Adrenal gland (tissue), 12 donors: Measurements from ENCODE around the gene BCL2. TPM values are rescaled to one million over a fixed set of nuclear protein-coding genes. Genes with fewer than 3 reads are reported as not detected.

Experiments
- DNase-seq, 7 donors: peaks; one replicate each; pipeline ENCODE4 v3.0.0-alpha.2; 2019 to 2020
- H3K27ac ChIP-seq, 5 donors: fragments of 200-600 bp; sonication (generic) in 4 of 5; 1 replicate in 3 of 5; 2 replicates in 2 of 5; pipeline versions ENCODE4 v1.5.1 to v1.8.0; 2016 to 2020; ENCODE audit warnings: mild to moderate bottlenecking in 1 of 5
- H3K27me3 ChIP-seq: fragments of 200-600 bp; 2 replicates; pipeline ENCODE4 v1.8.0; 2021
- H3K36me3 ChIP-seq, 2 donors: fragments of 200-600 bp; replicated peaks in 1 of 2; 1 replicate in 1 of 2; 2 replicates in 1 of 2; pipeline versions ENCODE4 v1.5.1 to v1.8.0; 2018 to 2022
- H3K4me1 ChIP-seq, 2 donors: fragments of 200-600 bp; replicated peaks in 1 of 2; 1 replicate in 1 of 2; 2 replicates in 1 of 2; pipeline versions ENCODE4 v1.5.1 to v1.8.0; 2018 to 2021
- H3K4me3 ChIP-seq, 4 donors: fragments of 200-600 bp; sonication (generic) in 3 of 4; one replicate each; pipeline ENCODE4 v1.5.1; 2016 to 2018
- H3K9me3 ChIP-seq, 3 donors: fragments of 200-600 bp; sonication (generic) in 1 of 3; replicated peaks in 1 of 3; 1 replicate in 2 of 3; 2 replicates in 1 of 3; pipeline versions ENCODE4 v1.5.1 to v1.8.0; 2016 to 2021
- POLR2A ChIP-seq, 2 donors: fragments of 450-650 bp; IDR thresholded peaks; one replicate each; pipeline ENCODE4 v1.6.1; 2017; ENCODE audit warnings: antibody characterized with exemption in 2 of 2, mild to moderate bottlenecking in 2 of 2, moderate library complexity in 1 of 2
- WGBS, 4 donors: extraction: QIAGEN DNeasy Blood & Tissue Kit in 2 of 4; methylation state at CpG; one replicate each; pipeline versions ENCODE4 v1.1.5 to v1.1.7; 2013 to 2017; 5-methylcytosine and 5-hydroxymethylcytosine counted together
- intact Hi-C, 2 donors: fragments of 100-400 bp; cut with DNase I; formaldehyde crosslinking; loops; one replicate each; pipeline versions ENCODE4 v1.14.1 to v1.15.0; 2022 to 2023
- polyA plus RNA-seq, 3 donors: library from polyadenylated mRNA; stranded (reverse); fragments of 200-250 nt in 2 of 3; fragments of 350-450 nt in 1 of 3; fragmentation: Illumina TruSeq in 1 of 3; extraction: RNeasy Lipid Tissue Mini Kit (QIAGEN cat#74804) in 1 of 3; gene quantifications; one replicate each; pipeline ENCODE4 v1.2.3, GENCODE V29; 2013 to 2014
- total RNA-seq, 9 donors: library from RNA; depleted of rRNA in 4 of 9; stranded (reverse); fragments of >200 nt in 4 of 9; fragments of 120-200 nt in 1 of 9; fragmentation: NEBNext Ultra II Directional in 1 of 9; extraction: Animal tissue kit (Norgen Biotek cat#: 25700) in 1 of 9; gene quantifications; one replicate each; pipeline versions ENCODE4 v1.1.0 to v1.2.4, GENCODE V29; 2013 to 2023
- TF ChIP-seq, protein P1 (sequence below), 6 experiments: fragments of 450-650 bp in 4 of 6; fragments of 200-600 bp in 2 of 6; sonication (generic) in 1 of 6; IDR thresholded peaks; 1 replicate in 5 of 6; 2 replicates in 1 of 6; pipeline versions ENCODE4 v1.5.1 to v1.8.0; 2016 to 2021; ENCODE audit warnings: antibody characterized with exemption in 6 of 6, mild to moderate bottlenecking in 2 of 6, moderate library complexity in 1 of 6
- donor health status: healthy with polysubstance abuse.
- donor health status: Bipolar disorder and iron deficiency.
- donor health status: DM: yes; HTN: yes; CAD: no.
- donor health status: DM: no; HTN: no; CAD: no.
- donor health status: DM: no; HTN: no; CAD: no.
- donor health status: DM: yes; HTN: yes; CAD: no.

Gene BCL2
- total and polyA plus RNA-seq, 12 donors = 0.85 to 7.7 (median 3.4) TPM

DNA sequence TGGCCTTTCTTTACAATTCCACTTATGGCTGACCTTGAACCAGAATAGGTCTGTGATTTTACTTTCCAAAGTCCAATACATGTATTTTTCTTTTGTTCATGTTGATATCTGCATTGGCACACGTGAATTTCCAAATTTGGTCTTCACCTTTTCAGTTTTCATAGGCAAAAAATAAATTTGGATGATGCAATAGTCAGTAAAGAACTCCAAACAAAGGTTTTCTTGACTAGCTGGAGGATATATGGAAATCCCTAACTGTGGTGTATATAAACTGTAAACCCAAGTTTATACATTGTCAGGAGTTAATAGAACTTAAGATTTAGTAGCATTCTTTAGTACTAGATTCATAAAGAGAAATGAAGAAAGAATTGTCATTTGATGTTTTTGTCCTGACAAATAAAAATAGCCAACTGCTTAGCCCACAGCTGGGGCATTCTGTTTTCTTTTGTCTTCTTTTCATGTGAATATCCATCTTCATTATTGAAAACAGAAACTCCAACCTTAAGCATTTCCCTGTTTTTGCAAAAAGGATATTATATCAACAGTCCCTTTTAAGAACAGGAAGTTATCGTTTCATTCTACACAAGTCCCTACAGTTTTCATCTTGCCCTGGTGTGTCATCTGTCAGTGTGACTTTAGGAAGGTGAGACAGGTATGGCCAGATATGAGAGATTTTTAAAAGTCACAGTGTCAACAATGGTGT is 132.9 kb downstream of the BCL2 start:
- Histone ChIP-seq H3K27me3 (no peaks in the 10 kb centered on the region), H3K36me3 (no peaks in the 10 kb centered on the region), H3K4me3 (no peak overlapping the region), H3K27ac (no peak overlapping the region), H3K9me3 (no peaks in the 10 kb centered on the region), H3K4me1 (no peaks in the 10 kb centered on the region)
- TF ChIP-seq, protein P1, sequence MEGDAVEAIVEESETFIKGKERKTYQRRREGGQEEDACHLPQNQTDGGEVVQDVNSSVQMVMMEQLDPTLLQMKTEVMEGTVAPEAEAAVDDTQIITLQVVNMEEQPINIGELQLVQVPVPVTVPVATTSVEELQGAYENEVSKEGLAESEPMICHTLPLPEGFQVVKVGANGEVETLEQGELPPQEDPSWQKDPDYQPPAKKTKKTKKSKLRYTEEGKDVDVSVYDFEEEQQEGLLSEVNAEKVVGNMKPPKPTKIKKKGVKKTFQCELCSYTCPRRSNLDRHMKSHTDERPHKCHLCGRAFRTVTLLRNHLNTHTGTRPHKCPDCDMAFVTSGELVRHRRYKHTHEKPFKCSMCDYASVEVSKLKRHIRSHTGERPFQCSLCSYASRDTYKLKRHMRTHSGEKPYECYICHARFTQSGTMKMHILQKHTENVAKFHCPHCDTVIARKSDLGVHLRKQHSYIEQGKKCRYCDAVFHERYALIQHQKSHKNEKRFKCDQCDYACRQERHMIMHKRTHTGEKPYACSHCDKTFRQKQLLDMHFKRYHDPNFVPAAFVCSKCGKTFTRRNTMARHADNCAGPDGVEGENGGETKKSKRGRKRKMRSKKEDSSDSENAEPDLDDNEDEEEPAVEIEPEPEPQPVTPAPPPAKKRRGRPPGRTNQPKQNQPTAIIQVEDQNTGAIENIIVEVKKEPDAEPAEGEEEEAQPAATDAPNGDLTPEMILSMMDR (IDR thresholded peaks at IDR 0.05) = no peak
- no peak for TF ChIP-seq POLR2A (IDR thresholded peaks at IDR 0.05)
- DNase-seq = no peak
- WGBS, 4 donors = 53 to 69% (median 65%) methylated on average over 2 of the region's 2 CpGs
- intact Hi-C loops = no loop called here

DNA sequence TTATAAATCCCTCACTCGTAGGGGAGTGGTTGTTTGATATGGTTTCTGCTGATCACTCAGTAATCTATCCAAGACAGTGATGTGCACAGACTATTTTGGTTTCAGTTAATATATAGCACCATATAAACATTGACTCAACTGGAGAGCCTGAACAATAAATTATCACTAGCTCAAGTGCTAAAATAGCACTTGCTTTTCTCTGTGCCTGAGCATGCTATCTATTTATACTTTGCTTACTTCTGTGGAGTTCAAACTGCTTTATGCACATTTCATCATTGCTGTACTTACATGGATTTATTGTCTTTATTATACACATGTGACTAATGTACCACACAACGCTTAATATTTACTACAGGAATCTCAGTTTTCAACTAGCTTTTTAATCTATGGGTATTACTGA is 133.6 kb downstream of the BCL2 start:
- no peaks in the 10 kb centered on the region for H3K4me1 ChIP-seq
- intact Hi-C loops = no loop called here
- no peaks in the 10 kb centered on the region for H3K36me3 ChIP-seq
- H3K27me3 ChIP-seq = no peaks in the 10 kb centered on the region
- no peaks in the 10 kb centered on the region for H3K9me3 ChIP-seq
- WGBS, 4 donors = 80 to 87% (median 83%) methylated on average over 2 of the region's 2 CpGs
- no peak overlapping the region for H3K4me3 ChIP-seq
- no peak for DNase-seq
- no peak for TF ChIP-seq POLR2A (IDR thresholded peaks at IDR 0.05)
- TF ChIP-seq, protein P1 (IDR thresholded peaks at IDR 0.05) = no peak
- no peak overlapping the region for H3K27ac ChIP-seq

DNA sequence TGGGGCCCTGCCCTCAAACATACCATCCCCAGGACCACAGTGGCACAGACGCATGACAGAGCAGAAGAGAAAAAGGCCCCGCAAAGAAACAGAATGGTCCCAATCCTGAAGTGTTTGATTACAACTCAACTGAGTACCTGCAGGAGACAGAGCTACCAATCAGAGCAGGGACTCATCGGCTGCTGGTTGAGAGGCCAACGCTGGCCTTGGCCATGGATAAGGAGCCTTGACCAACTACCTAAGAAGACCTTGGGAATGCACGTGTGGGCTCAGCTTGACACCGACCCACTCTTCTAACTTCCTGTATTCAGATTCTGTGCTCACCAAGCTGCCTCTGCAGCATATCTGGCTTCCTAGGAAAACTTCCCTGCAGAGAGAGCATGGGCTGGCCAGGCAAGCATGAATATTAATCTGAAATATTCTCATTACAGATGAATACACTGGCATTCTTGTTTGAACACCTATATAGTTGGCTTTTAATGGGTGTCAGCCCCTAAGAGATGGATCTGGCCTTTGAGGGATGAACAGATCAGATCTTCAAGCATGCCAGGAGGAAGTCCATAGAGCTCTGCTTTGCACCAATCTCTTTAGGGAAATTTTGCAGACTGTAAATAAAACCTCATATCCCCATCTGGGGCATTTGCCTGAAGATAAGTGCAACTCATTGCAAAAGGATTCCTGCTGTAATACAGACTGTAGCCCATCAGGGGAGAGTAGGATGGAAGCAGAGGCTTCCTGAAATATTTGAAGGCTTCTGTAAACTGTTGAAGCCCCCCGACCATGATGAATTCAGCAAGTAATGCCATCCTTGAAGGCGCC is 135.4 kb downstream of the BCL2 start:
- intact Hi-C loops = no loop called here
- Histone ChIP-seq H3K4me3 (no peak overlapping the region), H3K36me3 (no peaks in the 10 kb centered on the region), H3K27ac (no peak overlapping the region), H3K9me3 (no peaks in the 10 kb centered on the region), H3K27me3 (no peaks in the 10 kb centered on the region), H3K4me1 (no peaks in the 10 kb centered on the region)
- WGBS, 4 donors = 64 to 81% (median 72%) methylated on average over 8 of the region's 8 CpGs
- TF ChIP-seq POLR2A (IDR thresholded peaks at IDR 0.05) = no peak
- TF ChIP-seq, protein P1 (IDR thresholded peaks at IDR 0.05) = no peak
- DNase-seq = no peak

DNA sequence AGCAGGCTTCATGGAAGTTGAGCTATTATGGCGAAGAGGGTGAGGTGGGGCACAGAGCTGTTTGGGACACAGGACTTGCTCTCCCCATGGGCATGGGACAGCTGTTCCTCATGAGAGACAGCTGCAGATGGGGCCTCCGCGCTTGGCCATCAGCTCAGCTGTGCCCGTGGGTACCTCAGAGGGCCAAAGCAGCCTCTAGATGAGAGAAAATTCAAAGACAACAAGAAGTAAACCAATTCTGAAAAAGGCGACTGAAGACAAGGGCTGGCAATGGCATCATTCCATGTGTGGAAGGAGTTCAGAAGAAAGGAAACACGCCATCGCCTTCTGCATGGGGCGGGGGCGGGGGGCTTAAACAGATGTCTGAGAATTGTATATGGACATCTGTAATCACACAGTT is 136.2 kb downstream of the BCL2 start:
- Histone ChIP-seq H3K4me3 (no peak overlapping the region), H3K4me1 (no peaks in the 10 kb centered on the region), H3K27me3 (no peaks in the 10 kb centered on the region), H3K36me3 (no peaks in the 10 kb centered on the region), H3K9me3 (no peaks in the 10 kb centered on the region), H3K27ac (no peak overlapping the region)
- WGBS, 4 donors = 94 to 97% (median 95%) methylated on average over 9 of the region's 9 CpGs
- intact Hi-C loops = no loop called here
- no peak for DNase-seq
- TF ChIP-seq, protein P1 (IDR thresholded peaks at IDR 0.05) = no peak
- TF ChIP-seq POLR2A (IDR thresholded peaks at IDR 0.05) = no peak
